ENCODE results near the gene USP28. TPM values are rescaled to one million over a fixed set of nuclear protein-coding genes. Genes with fewer than 3 reads are reported as not detected.
"Not testable (repeated sequence)": the region's sequence is repeated elsewhere in the genome, so short reads cannot be mapped to it uniquely, and the experiment has no call there.

The USP28 gene, protein sequence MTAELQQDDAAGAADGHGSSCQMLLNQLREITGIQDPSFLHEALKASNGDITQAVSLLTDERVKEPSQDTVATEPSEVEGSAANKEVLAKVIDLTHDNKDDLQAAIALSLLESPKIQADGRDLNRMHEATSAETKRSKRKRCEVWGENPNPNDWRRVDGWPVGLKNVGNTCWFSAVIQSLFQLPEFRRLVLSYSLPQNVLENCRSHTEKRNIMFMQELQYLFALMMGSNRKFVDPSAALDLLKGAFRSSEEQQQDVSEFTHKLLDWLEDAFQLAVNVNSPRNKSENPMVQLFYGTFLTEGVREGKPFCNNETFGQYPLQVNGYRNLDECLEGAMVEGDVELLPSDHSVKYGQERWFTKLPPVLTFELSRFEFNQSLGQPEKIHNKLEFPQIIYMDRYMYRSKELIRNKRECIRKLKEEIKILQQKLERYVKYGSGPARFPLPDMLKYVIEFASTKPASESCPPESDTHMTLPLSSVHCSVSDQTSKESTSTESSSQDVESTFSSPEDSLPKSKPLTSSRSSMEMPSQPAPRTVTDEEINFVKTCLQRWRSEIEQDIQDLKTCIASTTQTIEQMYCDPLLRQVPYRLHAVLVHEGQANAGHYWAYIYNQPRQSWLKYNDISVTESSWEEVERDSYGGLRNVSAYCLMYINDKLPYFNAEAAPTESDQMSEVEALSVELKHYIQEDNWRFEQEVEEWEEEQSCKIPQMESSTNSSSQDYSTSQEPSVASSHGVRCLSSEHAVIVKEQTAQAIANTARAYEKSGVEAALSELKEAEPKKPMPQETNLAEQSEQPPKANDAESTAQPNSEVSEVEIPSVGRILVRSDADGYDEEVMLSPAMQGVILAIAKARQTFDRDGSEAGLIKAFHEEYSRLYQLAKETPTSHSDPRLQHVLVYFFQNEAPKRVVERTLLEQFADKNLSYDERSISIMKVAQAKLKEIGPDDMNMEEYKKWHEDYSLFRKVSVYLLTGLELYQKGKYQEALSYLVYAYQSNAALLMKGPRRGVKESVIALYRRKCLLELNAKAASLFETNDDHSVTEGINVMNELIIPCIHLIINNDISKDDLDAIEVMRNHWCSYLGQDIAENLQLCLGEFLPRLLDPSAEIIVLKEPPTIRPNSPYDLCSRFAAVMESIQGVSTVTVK
- 19.9 TPM for total RNA-seq

DNA sequence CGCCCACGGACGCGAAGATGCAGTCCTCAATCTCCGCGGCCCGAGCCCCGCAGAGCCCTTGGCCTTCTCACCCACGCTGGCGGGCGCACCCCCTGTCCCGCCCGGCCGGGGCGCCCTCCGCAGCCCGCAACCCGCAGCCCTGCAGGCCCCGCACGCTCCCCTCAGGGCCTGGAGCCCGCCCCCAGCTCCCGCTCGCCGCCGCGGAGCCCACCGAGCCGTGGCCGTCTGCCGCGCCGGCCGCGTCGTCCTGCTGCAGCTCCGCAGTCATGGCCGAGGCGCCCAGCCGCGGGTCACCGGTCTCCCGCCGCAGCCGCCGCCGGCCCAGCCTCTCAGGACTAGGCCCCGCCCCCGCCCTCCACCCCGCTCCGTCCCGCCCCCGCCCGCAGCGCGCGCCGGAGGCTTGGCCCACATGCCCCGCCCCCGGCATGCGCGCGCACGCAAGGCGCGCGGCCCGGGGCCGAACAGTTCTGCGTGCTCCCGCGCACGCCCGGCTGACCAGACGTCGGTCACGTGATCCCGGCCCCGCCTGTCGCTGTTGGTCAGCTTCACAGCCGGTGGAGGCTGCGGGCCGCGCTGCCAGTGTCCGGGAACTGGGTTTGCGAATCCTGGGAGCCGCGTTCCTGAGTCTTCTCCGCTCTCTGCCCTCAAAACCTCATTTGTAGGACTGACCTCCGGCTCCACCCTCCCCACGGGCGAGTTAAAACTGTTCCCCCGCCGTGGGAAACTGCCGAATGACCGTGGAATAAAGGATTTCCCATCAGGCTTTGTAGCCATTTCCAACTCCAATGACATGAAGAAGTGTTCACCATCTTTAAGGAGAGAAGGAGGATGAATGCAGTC is at the start of gene USP28:
TSS of gene USP28 (minus strand) at position 339 of the 840 bp plus-strand sequence. CDS start at position 268, 71 bp downstream.
- DNase-seq (ENCODE audit: low spot score) = peak; percentile 97

DNA sequence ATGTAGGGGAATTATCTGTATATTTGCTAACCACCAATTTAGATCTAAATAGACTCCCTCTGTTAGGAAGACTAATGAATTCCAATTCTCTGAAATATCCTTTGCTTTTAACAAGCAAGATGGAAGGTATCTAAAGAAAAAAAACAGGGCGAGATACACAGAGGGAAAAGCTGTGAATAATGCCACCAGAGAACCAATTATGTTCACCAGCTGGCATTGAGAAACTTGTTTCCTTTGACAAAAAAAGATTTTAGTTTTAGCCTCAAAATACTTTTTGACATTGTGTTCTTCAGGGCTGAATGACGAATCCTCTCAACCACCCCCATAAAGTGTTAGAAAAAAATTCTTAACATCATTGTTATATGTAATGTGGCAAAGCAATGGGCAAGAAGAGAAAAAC is 48.2 kb upstream of the USP28 start:
- DNase-seq (ENCODE audit: low spot score) = no peak

DNA sequence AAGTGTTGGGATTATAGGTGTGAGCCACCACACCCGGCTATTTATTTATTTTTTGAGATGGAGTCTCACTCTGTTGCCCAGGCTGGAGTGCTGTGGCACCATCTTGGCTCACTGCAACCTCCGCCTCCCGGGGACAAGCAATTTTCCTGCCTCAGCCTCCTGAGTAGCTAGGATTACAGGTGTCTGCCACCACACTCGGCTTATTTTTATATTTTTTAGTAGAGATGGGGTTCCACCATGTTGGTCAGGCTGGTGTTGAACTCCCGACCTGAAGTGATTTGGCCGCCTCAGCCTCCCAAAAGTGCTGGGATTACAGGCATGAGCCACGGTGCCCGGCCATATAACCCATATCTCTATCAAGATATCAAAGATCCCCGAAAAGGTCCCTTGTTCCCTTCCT is 36.1 kb upstream of the USP28 start:
- DNase-seq (ENCODE audit: low spot score) = not testable (repeated sequence)

DNA sequence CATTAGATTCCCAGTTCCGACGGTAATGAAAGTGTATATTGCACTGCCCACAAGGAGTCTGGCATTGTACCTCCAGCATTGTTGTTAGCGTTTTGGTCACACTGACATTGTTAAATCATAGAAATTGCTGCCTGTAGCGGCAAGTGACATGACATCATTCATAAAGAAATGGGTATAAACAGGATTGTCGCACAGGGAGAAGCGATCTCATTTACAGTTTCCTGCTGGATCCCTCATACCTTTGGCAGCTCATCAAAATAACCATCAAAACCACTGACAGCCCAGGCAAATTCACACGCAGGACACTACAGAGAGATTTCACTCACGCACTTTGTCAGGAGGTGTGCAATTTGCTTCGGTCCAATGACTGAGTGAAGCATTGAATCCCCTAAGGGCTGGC is 32.7 kb upstream of the USP28 start:
- DNase-seq (ENCODE audit: low spot score) = no peak

DNA sequence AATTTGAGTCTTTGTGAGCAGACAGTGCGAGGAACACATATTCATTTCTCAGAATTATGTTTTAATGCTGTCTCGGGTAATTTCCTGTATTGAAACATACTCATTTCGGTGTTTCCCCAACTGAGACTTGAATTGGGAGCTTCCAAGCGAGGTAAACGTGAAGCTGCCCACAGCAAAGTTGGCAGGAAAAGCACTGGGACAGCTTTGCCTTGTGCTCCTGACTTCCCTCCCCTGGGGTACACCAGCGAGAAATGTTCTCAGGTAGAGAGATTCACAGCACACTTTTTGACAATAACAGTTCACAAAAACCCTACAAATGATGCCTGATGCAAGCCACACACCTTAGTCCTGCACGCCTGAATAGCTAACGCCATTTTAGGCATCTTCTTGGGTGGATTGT is 32.3 kb upstream of the USP28 start:
- DNase-seq (ENCODE audit: low spot score) = no peak

DNA sequence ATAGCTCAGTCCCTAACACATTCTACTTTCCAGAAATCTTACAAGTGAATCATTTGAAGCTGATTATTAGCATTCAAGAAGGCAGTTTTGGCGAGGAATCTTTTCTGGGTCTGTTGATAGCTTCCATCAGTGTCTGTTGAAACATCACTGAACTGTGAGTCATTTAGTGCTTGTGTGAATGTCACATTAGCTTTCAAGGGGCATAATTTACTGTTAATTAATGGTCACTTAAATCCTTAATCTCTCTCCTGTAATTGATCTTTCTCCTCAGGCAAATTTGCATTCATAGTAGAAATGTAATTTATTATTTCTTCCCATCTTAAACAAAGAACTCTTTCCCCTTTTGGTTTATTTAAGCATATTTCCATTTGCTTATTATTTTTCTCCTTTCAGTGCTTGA is 31.8 kb upstream of the USP28 start:
- no peak for DNase-seq (ENCODE audit: low spot score)

DNA sequence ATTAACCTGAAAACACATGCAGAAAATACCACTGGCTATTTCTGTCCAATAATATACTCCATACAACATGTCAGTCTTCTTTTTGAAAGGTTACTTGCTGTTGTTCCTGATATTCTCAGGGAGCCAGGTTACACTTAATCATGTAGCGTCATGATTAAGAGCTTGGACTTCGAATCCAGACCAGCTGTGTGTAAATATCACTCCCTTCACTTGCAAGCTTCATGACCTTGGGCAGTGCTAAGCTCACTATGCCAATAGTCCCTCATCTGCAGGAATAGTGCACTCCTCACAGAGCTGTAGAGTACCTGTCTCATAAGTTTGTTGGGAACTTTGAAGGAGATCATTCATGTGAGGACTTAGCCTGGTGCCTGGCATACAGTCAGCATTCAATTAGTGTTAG is 31.1 kb upstream of the USP28 start:
- DNase-seq (ENCODE audit: low spot score) = peak; percentile 14

DNA sequence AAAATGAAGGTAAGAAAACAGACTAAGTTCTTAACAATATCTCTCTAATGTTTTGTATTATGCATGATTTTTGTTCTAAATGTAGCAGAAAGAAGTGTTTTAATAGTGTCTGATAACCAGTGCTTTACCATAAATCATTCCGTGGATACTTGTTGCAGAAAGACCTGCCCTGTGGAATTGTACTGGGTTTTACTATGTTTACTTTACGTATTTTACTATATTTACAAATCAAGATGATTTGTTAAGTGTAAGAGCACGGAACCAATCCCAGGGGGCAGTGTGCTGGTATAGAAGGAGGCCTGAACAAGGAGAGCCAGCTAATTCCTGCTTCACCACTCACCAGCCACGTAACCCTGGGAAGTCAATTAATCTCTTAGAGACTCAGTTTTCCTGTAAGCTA is 30.7 kb upstream of the USP28 start:
- no peak for DNase-seq (ENCODE audit: low spot score)

DNA sequence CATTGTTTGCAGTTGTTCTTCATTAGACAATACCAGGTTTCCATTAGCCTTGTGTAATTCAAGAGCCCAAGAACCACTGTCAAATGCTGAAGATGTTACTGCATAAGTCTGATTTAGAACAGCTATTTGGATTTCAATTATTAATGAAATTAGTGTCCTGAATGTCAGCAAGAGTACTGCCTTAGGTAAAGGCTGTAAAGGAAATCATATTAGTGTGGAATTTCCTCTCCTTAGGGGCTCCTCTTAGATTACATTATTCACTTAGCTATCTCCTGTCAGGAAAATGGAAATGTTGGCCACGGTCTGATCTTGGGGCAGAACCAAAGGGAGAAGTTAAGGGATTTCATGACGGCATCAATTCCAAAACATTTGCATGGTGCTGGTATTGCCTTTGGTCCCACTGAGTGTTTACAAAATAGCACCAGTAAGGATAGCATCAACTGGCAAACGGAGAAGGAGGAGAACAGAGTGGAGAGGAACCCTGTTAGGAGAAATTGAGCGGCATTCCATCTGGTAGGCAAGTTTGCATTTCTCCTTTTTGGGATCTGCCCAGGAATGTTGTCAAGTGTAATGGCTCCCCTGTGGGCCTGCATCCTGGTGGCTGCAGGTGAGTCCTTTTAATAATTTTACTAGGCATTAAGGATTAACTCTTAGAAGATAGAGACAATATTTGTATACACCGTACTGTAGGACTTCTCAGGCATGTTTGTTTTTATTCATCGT is 29.2 kb upstream of the USP28 start, which contains the start of gene HTR3B:
TSS of gene HTR3B (plus strand) at position 418 of the 723 bp plus-strand sequence. CDS start at position 556, 138 bp downstream.
- no peak for DNase-seq (ENCODE audit: low spot score)

DNA sequence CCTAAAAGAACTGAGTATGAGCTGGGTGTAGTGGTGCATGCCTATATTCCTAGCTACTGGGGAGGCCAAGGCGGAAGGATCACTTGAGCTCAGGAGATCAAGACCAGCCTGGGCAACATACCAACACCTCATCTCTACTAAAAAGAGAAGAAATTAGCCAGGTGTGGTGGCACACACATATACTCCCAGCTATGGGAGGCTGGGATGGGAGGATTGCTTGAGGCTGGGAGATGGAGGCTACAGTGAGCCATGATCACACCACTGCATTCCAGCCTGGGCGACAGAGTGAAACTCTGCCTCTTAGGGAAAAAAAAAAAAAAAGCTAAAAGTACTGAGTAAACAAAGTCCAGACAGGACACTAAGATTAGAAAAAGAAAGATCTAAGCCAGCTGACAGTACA is 25.8 kb upstream of the USP28 start:
- DNase-seq (ENCODE audit: low spot score) = no peak

DNA sequence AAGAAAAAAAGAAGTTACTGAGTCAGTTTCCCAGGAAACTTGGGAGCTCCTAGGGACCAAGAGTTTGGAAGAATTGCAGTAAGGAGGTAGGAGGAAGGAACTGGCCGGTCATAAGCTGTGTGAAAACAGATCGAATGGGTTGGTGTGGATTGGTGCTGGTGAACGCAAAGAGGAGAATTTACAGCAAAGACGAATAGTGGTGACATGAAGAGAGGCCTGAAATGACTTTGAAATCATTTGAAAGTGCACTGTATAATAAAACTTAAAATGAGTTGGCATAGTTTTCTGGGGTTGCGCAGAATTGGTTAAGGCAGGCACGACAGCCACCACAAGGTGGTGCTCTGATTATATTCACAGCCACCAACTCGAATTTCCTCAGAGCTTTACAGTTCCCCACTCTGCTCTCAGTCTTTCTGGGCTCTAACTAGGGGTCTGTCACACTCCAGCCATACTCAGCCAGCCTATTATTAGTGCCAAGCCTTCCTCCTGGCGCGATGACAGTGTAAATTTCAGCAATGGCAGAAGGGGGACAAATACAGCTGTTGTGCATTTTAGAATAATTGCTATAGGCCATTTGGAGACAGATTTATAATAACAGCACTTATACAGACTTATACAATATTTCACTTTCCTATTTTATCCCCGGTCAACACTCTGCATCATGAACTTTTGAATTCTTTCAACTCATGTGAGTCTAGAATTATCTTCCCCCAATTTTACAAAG is 20.9 kb upstream of the USP28 start:
- DNase-seq (ENCODE audit: low spot score) = peak; percentile 43

DNA sequence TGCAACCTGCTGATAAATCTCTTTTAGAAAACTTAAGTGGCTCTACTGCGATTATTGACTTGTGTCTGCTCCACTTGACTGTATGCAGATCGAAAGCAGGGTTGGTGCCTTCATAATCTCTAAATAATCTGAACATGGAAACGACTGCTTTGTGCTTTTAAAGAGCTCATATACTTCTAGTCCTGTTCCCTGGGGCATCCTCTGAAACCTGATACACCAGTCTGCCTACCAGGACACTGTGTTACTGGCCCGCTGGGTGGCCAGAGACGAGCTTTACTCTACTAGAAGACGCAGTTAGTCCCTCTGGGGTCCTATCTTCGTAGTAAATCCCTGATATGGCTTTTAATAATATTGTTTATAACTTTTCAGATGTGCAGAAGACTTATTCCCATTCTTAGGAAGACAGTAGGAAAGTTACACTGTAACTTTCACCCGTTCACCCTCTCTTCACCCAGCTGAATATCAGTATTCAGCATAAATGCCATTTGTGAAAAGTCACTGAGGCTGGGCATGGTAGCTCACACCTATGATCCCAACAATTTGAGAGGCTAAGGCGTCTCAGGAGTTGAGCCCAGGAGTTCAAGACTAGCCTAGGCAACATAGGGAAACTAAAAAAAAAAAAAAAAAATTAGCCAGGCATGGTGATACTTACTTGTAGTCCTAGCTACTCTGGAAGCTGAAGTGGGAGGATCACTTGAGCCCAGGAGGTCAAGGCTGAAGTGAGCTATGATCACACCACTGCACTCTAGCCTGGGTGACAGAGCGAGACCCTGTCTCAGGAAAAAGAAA is 20.2 kb upstream of the USP28 start:
- no peak for DNase-seq (ENCODE audit: low spot score)

DNA sequence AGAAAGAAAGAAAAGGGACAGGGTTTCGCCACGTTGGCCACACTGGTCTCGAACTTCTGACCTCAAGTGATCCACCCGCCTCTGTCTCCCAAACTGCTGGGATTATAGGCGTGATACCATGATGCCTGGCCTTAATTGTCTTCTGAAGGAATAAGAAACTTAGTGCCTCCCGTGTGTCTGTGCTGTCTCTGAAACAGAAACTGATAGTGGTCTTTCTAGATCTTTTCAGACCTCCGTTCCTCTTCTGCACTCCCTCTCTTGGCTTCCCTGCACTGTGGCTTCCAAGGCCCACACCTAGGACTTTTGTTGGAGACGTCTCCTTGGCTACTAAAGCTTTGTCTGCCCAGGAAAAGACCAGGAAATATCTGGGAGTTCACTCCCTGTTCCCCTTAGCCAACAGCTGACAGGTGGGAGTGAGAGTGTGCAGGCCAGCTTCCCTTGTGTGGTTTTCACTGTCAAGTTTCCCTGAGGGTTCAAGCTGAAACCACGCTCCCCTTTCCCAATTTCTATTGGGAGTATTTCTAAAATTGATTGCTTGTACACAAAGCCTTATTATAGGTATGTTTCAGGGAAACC is 19.1 kb upstream of the USP28 start:
- no peak for DNase-seq (ENCODE audit: low spot score)

DNA sequence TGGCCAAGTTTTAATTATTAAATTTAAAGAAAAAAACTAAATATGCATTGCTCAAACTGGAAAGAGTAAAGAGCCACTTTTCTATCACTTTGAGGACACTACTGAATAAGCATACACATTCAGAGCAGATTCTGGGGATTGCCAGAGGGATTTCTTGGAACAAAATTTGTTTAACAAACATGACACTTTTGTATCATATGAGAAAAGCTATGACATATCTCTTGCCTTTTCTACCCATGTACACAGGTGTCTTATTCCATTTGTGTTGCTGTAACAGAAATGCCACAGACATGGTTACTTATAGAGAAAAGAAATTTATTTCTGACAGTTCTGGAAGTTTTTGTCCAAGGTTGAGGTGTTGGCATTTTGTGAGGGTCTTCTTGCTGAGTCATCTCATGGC is 13.5 kb upstream of the USP28 start:
- DNase-seq (ENCODE audit: low spot score) = no peak

DNA sequence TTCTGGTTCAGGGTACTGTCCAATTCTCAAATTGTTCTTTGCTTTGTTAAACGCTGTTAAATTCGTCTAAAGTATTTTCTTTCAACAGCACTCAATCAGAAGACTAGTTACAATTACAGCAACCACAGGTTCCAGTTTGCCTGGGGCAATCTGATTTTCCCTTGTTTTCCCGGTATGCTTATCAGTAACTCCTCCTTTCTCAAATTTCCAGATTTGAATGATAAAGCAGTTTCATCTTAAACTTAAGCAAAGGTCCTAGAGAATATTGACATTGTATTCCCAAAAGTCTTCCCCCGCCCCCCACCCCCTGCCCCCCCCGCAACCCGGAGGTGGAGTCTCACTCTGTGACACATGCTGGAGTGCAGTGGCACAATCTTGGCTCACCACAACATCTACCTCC is 10.5 kb upstream of the USP28 start:
- DNase-seq (ENCODE audit: low spot score) = no peak

DNA sequence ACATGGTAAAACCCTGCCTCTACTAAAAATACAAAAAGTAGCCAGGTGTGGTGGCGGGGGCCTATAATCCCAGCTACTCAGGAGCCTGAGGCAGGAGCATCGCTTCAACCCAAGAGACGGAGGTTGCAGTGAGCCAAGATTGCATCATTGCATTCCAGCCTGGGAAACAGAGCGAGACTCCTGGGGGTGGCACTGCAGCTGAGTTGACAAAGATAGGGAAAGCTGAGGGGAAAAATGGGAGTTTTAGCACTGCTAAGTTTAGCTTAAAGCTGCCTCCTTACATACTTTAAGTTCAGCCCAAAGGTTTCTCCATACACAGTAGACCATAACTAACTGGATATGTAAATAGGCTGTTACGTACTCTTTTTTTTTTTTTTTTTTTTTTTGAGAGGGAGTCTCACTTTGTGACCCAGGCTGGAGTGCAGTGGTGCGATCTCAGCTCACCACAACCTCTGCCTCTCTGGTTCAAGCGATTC is 9.0 kb upstream of the USP28 start:
- DNase-seq (ENCODE audit: low spot score) = no peak

DNA sequence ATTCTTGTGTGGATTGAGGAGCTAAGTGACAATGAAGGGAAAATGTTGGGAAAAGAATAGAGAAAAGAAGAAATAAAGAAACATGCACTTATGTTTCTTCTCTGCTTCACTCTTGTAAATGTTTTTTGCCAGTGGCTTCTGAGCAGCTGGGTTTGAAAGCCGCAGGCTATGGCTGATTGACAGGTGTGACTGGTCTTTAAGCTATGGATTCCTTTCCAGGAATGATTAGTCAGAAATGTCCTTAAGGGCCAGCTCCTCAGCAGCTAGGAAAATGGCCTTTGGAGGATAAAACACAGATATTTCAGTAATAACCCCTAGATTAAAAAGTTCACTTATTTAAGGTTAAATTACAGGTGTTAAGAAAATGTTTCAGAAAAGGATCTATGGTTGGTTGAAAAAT is 6.5 kb upstream of the USP28 start:
- DNase-seq (ENCODE audit: low spot score) = no peak

DNA sequence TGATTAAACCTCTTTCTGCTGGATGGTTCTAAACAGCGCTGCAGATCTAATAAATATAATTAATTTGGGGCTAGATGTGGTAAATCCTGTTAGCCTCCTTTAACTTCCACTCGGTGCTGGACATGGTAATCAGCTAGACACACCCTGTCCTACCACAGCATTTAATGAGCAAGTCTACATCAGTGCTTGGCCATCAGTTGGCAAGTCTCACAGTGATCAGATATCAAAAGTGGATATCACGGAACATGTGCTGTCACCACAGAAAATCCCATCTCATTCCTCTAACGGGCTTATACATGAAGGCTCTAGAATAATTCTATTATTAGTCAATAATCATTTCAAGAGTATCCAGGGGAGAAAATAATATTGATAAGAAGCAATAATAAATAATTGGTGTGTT is 5.6 kb upstream of the USP28 start:
- DNase-seq (ENCODE audit: low spot score) = no peak

DNA sequence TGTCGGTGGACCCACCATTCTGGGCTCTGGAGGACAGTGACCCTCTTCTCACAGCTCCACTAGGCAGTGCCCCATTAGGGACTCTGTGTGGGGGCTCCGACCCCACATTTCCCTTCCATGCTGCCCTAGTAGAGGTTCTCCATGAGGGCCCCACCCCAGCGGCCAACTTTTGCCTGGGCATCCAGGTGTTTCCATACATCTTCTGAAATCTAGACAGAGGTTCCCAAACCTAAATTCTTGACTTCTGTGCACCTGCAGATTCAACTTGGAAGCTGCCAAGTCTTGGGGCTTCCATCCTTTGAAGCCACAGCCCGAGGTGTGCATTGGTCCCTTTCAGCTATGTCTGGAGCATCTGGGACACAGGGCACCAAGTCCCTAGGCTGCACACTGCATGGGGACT is 4.1 kb upstream of the USP28 start:
- not testable (repeated sequence) for DNase-seq (ENCODE audit: low spot score)

Measured in mucosa of gallbladder (tissue), 1 donor.